SW 1271 (cell line): ENCODE results near the gene RDH12.
"Not testable (repeated sequence)": the region's sequence is repeated elsewhere in the genome, so short reads cannot be mapped to it uniquely, and the experiment has no call there.

Experiments
- DNase-seq, 2 experiments: peaks; one replicate each; lab custom pipeline; 2025; lab: John Stamatoyannopoulos, UW

The RDH12 gene

DNA sequence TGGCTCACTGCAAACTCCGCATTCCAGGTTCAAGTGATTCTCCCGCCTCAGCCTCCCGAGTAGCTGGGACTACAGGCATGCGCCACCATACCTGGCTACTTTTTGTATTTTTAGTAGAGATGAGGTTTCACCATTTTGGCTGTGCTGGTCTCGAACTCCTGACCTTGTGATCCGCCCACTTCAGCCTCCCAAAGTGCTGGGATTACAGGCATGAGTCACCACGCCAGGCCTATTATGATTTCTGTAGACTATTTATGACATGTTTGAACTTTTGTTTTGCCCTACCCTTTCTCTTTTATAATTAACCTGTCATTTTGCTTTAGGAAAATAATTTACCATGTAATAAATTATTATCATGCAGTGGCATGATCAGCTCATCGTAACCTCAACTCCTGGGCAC lies at the start of gene RDH12:
TSS of gene RDH12 (plus strand) at position 395 of the 400 bp plus-strand sequence. CDS start 20,757 bp downstream, outside the sequence.
- not testable (repeated sequence) for DNase-seq

DNA sequence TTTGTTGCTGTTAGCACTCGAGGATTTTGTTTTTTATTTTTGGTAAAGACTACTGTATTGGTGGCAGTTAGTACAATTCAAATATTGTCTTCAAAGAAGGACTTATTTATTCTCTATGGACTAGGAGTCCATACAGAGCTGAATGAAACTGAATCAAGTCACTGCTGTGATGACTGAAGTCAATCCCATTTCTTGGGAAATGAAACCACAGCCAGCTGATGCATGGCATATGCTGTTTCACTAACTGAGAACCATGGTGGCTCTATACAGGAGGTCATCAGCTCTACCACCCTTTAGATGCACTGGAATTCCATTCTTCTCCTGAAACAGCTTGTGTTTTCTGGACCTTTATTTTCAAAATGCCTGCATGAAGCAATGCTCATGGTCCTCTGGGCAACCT lies 49.5 kb upstream of the RDH12 start:
- DNase-seq = no peak

DNA sequence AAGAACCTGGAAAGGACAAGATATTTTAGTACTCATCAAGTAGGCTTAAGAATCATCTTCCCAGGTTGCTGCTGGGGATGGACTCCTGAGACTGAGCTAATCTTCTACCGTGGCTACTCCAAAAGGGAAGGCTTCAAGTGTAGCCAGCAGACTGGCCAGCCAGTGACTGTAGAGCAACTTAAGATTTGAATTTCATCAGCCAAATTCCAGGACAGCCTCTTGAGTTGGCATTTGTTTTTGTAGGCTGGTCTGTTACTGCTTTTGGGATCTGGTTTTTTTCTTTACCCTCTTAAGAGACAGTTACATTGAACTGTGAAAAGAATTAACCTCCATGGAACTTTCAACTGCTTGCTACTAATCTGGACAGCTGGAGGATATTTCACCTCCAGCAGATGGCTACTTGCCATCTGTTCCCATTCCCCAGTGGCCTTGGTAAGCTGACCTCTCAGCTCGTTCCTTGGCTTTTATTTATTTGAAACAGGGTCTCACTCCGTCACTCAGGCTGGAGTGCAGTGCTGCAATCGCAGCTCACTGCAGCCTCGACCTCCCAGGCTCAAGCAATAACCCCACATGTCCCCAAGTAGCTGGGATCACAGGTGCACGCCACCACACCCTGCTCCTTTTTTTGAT lies 47.9 kb upstream of the RDH12 start:
- no peak for DNase-seq

DNA sequence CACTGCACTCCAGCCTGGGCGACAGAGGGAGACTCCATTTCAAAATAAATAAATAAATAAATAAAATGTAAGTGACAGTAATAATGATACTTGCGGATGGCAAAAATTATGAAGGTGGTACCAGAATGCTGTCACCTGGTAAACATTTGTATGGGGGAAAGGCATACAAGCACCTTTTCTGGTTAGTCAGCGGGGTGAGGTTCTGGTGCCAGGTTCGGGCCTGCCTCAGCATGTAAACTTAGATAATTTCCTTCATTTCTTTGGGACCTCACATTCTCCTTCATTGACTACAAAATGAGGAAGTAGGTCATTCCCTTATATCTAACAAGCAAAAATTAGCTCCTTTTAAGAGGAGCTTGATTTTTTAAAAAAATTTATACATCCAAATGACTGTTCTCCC lies 38.1 kb upstream of the RDH12 start:
- no peak for DNase-seq

DNA sequence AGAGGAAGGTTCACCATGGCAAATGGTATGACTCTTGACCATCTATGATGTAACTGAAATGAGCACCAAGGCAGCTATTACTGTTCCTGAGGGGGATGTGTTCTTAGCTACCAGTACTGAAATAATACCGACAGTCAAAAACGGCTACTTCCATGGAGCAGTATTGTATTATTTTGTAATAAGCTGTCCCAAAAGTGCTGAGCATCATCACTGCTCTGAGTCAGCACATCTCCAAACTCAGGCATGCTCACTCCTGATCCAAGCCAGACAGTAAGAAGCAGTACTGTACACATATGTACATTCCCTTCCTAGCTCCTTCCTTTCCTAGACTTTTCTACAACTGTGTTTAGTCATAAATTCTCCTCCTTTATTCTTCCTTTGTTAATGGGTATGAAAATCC lies 35.8 kb upstream of the RDH12 start:
- DNase-seq = no peak

DNA sequence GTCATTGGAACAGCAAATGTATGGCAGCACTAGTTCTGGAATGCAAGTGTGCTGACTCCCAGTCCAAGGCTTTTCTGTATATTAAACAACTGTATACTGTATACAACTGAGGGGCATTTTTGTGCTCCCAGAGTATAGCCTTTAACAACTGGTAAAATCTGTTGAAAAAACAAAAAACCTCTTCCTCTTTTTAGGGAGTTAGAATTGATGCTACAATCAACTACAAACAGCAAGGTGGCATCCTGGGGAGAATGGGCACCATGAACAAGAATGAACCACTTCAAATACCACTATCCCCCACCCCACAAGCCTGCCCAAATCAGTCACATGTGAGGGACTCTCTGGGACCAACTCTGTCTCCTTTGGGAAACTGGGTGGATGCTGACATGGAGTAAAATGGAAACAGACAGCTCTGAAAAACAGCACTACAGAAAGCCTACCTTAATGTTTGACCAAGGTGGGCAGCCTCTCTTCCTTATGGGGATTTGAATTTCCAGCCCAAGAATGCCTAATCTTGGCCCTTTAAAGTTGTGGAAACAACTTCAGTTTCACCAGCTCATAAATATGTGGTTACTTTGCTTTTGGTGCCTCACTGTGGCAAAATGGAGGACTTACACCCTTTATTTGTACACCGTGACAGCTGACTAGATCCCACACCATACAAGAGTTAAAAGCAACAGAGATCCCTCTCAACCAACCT lies 34.8 kb upstream of the RDH12 start:
- peak in 1 of 2 experiments; percentile 34 for DNase-seq

DNA sequence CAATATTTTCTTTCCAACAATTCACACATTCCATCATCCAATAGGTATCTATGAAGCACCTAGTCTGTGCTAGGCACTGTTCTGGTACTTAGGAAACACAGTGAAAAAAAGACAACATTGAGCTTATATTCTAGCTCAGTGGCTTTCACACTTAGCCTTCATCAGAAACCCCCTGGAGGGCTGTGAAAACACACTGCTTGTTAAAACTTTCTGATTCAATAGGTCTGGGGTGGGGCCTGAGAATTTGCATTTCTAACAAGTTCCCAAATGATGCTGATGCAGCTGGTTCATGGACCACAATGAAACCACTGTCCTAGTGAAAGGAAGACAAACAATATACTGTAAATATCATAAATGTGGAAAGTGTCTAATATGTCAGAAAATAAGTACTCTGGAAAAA lies 33.1 kb upstream of the RDH12 start:
- no peak for DNase-seq

DNA sequence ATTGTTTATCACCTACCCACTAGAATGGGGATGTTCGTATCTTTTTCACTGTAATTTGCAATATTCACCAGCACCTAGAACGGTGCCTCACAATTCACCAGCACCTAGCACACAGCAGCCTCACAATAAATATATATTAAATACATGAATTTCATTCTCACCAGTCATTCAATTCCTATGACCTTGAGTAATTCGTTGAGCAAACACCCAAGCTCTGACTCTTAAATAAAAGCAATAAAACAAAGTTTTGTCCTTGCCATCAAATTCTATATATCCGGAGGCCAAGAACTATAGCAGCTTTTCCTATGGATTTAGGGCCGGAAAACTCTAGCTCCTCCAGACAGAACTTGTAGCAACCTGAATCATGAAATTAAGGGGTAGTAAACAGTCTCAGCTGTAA lies 28.2 kb upstream of the RDH12 start:
- DNase-seq = no peak

DNA sequence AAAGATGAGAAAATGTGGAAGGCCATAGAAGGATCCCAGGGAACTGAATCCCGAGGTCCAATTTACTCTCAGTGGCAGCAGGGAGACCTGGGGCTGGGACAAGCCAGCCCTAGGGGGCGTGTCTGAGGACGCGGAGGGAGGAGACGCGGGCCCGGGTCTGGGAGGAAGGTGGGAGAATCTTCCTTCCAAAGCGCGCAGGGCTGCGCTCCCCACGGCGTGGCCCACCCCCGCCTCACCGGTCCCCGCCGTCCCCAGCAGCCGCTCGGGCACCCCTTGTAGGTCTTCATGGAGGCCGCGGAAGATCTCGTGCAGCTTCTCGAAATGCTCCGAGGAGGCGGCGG lies 27.6 kb upstream of the RDH12 start:
- DNase-seq = peak; percentile 59 to 76

DNA sequence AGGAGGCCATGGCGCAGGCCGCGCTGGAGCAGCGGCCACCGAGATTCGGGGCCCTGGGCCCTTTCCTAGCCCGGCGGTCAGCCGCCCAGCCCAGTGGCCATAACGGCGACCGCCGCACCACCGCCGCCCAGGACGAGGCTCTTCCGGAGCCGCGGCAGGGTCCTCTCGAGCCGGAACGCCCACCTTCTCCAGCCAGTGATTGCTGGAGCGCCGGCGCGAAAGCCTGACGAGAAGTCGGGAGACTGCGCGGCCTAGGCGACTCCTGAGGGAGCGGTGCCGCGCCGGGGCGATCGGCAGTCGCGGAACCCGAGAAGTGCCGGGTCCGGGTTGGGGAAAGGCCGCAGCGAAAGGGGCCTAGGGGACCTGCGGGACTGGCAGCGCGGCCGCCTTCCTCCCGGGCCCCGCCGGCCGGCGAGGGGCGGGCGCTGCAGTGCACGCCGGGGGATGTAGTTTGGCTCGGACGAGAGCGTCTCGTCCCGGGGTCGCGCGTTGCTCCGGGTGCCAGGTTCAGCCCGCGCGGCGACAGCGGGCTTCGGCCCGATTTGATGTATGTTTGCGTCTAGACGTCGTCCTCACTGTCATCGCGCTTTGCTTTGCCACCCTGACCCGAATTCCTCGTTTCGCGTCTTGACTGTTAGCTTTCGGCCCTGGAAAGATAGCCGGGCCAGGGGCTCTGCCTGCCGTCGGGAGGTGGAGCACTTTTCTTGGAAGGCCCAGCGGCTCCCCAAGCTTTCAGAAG lies 27.0 kb upstream of the RDH12 start, which contains the start of gene VTI1B:
TSS of gene VTI1B (minus strand) at position 153 of the 739 bp plus-strand sequence. CDS start at position 10, 143 bp downstream.
- peak; percentile 20 to 73 for DNase-seq

DNA sequence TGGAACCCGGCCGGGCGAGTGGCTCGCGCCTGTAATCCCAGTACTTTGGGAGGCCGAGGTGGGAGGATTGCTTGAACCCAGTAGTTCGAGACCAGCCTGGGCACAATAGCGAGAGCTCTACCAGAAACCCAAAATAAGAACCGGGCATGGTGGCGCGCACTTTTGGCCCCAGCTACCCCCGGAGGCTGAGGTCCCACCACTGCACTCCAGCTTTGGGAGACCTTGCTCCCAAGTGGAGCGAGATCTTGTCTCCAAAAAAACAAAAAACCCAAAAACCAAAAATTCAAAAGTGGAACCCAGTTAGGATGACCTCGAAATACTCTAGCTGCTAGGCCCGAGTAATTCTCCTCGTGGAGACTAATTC lies 26.5 kb upstream of the RDH12 start:
- DNase-seq = no peak

DNA sequence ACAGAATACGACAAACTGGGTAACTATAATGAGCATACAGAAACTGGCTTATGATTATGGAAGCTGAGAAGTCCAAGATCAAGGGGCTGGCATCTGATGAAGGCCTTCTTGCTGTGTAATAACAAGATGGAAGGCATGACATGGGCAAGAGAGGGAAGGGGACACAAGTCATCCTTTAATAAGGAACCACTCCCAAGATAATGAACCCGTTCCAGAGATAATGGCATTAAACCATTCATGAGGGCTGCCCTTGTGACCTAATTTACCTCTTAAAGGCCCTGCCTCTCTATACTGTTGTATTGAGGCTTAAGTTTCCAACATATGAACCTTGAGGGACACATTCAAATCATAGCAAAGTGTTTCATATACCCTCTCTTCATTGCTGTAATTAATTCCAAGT lies 22.7 kb upstream of the RDH12 start:
- DNase-seq = no peak

DNA sequence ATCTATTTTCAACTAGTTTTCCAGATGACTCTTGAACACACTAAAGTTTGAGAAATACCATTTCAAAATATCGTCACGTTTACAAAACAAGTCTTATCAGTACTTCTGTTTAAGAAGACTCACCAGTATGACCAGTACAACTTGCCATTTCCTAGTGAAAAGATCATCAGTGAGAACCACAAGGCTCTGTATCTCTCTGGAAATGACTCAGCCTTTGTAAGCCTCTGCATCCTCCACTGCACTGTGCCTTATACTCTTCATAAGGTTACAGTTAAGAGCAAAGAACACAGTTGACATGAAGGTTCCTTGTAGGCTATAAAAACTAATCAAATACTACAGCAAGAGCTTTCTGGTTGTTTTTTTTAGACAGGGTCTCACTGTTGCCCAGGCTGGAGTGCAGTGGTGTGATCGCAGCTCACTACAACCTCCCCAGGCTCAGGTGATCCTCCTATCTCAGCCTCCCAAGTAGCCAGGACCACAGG lies 21.5 kb upstream of the RDH12 start:
- peak; percentile 33 to 79 for DNase-seq

DNA sequence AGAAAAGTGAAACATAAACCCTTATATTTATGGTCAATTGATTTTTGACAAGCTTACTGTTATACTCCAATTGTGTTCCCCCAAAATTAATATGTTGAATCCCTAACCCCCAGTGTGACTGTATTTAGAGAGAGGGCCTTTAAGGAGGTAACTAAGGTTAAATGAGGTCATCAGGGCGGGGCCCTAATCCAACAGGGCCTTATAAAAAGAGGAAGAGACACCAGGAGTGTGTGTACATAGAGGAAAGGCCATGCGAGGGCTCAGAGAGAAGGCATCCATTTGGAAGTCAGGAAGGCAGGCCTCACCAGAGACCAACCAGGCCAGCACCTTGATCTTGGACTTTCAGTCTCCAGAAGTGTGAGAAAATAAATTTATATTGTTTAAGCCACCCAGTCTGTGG lies 20.7 kb upstream of the RDH12 start:
- no peak for DNase-seq

DNA sequence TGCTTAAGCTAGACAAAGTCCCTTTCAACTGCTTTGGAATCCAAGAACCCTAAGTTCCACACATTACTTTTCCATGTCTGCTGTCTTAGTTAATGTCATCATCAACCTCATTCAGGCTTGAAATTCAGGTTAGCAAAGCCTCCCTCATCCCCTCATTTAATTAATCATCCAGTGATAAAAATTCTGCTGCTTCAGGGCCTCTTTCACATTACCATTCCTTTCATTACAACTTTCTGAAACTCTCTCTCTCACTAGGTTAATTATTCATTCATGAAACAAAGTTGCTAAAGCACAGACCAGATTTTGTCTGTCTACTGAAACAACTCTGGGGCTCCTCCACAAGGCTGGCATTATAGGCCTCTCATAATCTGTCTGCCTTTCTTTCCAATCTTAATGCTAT lies 17.8 kb upstream of the RDH12 start:
- no peak for DNase-seq

DNA sequence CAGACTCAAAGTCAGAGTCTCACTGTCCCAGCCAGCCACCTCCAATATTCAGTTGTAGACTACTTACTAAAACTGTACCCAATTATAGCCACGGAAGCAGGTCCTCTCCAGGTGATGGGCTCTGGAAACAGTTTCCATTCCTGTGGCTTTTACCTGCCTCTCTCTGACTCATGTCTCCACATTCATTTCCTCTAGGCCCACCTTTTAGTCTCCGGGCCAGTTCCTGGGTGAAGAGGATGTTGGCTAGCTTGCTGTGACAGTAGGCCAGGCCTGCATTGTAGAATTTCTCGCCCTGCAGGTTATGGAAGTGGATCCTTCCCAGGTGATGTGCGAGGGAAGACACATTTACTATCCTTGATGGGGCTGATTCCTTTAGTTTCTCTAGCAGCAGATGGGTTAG lies 11.7 kb upstream of the RDH12 start:
- DNase-seq = no peak

DNA sequence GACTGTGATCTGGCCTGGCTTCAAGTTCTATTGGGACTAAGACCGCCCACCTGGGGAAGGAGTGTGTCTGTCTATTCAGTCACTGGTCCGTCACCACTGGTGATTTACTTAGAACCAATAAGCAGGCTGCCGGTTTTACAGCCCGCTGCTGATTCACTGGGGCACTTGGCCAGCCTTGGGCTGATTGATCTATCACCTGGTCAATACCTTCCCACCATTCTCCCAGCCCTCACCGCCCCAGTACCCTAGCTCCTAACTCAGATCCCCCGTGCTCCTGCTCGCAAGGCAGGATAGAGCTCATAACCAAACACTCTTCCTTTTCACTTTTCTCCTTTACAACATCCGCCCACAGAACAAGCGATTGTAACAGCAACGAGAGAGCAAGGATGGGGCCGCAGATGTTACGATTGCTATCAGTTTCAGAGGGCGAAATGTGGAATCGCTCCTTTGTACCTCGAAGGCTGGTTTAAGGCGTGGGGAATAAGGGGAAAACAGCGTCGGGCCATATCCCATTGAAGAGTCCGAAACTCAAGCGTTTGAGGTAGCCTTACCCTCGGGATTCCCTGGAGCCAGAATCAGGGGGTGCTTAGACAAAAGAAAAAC lies 6.8 kb upstream of the RDH12 start:
- peak; percentile 50 to 89 for DNase-seq

DNA sequence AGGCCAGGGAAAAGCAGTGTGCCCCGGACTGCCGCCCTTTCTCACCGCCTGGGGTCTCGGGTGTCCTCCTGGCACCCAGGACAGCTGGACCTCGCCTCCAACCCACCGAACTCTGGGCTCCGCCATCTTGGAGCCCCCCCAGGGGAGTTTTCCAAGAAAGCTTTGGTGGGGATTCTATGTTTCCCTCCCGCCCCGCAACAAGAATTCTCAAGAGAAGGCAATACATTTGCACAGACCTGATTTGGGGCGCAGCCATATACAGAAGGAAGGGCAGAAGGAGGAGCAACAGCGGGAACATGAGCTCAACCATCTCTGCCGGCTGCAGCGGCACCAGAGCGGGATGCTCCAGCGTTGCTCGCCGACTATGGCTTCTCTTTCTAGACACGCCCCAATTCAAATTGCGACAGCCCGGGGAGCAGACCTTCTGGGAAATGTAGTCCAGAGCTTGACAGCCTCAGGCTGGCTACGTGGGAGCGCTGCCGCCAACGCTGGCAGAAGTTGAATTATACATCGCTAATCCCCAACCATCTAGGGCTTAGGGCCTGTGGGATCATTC lies 6.2 kb upstream of the RDH12 start, which contains the start of gene RDH11:
TSS of gene RDH11 (minus strand) at position 371 of the 556 bp plus-strand sequence. CDS start at position 310, 61 bp downstream.
- DNase-seq = peak; percentile 84 to 93

DNA sequence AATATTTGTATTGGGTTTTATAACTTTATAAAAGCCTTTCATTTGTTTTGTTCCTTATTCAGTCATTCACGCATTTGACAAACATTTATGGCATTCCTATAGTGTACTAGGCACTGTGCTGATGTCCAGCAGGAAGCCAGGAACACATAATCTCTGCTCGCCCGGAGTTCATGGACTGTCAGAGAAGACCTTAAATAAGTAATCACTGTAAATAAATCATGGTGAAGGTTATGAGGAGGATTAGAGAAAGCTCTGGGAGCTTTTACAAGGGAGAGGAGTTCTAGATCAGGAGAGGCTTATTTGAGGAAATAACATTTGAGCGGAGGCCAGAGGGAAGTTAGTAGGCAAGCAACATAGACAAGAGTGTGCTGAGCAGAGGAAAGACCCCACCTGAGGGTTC lies 4.7 kb upstream of the RDH12 start:
- DNase-seq = no peak

DNA sequence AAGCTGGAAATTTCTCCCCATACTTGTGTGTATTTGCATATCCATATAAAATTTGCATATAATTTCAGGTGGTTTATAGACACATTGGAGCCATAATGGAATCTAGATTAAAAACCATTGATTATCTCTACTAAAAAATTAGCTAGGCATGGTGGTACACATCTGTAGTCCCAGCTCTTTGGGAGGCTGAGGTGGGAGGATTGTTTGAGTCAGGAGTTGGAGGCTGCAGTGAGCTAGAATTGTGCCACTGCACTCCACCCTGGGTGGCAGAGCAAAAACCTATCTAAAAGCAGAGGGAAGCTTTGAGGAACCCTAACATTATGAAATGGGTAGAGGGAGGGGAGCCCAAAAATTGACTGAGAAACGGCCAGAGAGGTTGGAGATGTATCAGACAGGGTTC lies 3.5 kb upstream of the RDH12 start:
- DNase-seq = no peak

DNA sequence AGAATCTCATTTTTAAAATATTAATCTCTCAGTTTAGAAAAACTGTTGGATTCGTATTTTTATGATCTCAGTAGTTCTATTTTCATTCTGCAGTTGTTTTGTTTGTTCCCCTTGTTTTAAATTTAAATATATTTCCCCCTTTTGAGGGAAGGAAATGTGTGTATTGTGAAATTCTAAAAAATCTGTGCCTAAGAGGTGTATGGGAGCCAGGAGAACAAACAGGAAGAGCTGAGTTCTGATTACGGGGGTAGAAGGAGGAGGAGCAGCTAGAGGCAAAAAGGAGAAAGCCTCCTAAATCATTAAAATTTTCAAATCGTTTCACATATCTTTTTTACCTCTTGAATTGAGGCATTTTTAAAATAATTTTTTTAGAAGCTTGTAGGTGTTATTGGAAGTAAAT lies 2.3 kb downstream of the RDH12 start:
- no peak for DNase-seq

DNA sequence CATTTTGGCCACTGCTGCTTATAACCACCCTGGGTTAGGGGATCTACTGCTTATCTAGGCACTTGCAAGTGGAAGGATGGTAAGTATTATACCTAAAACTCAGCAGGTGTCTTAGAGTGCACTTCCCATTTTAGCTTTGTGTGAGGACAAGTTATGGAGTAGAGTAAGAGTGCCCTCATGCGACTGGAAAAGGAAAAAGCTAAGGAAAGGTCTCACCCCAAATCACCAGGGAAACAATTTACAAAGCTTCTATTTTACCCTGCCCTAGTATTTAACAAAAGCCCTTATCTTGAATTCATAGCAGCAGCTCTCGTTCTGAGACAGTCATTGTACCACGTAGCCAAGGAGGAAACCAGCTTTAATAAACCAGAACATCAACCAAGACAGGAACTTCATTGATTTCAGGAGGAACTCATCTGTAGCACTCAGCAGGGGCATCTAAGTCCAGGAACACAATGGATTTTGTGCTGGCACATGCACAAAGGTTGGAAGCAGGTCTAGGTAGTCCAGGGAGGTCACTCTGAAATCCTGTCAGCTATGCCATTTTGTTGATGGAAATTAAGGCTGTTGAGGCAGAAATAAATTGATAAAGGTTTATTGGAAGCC lies 2.9 kb downstream of the RDH12 start:
- peak in 1 of 2 experiments; percentile 82 for DNase-seq
